T-helper 1 cell treated with Interleukin-12 subunit alpha and Interleukin-12 subunit beta and Interleukin-4 antibody, amounts not matched to agents 30 ng/mL and 1 ng/mL, for 36 hours (primary cell): ENCODE results near the gene MAIP1. TPM values are rescaled to one million over a fixed set of nuclear protein-coding genes. Genes with fewer than 3 reads are reported as not detected.

ENCODE experiments used
- intact Hi-C: fragments of 100-400 bp; cut with micrococcal nuclease; formaldehyde crosslinking; loops from one replicate; pipeline ENCODE4 v1.15.1; 2024
- total RNA-seq: library from RNA; stranded (reverse); gene quantifications from 2 replicates; pipeline ENCODE4 v1.2.3, GENCODE V29; 2022

The MAIP1 gene
- total RNA-seq, 1 donor from 2014 or later: 19.6 TPM

- intact Hi-C loops: loop anchor here (1.0 kb wide), 2 partner anchors 486 to 496 kb away; no protein-coding TSS in a partner anchor
Measured at GRCh38 chr2:199985625-199986207, 30.3 kb downstream of the MAIP1 start.

GRCh38 chr2:199987586-199987985, 32.2 kb downstream of the MAIP1 start:
- intact Hi-C loops: no loop called here

GRCh38 chr2:199988151-199988550, 32.8 kb downstream of the MAIP1 start:
- intact Hi-C loops: no loop called here

- intact Hi-C loops: no loop called here
Measured at GRCh38 chr2:199989822-199990221, 34.4 kb downstream of the MAIP1 start.

- intact Hi-C loops: no loop called here
Measured at GRCh38 chr2:199991691-199992090, 36.3 kb downstream of the MAIP1 start.

GRCh38 chr2:199992296-199992695, 36.9 kb downstream of the MAIP1 start:
- intact Hi-C loops: no loop called here

- intact Hi-C loops: no loop called here
Measured at GRCh38 chr2:199994371-199994770, 39.0 kb downstream of the MAIP1 start.

- intact Hi-C loops: no loop called here
Measured at GRCh38 chr2:199994896-199995295, 39.5 kb downstream of the MAIP1 start.

- intact Hi-C loops: no loop called here
Measured at GRCh38 chr2:199997296-199997695, 41.9 kb downstream of the MAIP1 start.

- intact Hi-C loops: no loop called here
Measured at GRCh38 chr2:199999166-199999565, 43.8 kb downstream of the MAIP1 start.

GRCh38 chr2:200000444-200001163, 45.2 kb downstream of the MAIP1 start:
- intact Hi-C loops: no loop called here

- intact Hi-C loops: no loop called here
Measured at GRCh38 chr2:200003444-200003843, 48.1 kb downstream of the MAIP1 start.

- intact Hi-C loops: no loop called here
Measured at GRCh38 chr2:200005675-200006074, 50.3 kb downstream of the MAIP1 start.

- intact Hi-C loops: no loop called here
Measured at GRCh38 chr2:200007306-200007705, 51.9 kb downstream of the MAIP1 start.

- intact Hi-C loops: no loop called here
Measured at GRCh38 chr2:200012401-200012800, 57.0 kb downstream of the MAIP1 start.

Other genes with a start within 250 kb of the MAIP1 start
- 0.71 and 1.0 TPM in 2 replicates for gene FTCDNL1, start 104.4 kb upstream of the MAIP1 start, total RNA-seq
- gene C2orf69, start 44.3 kb upstream of the MAIP1 start, total RNA-seq: 15.9 and 16.4 TPM in 2 replicates
- gene TYW5, start 91 bp upstream of the MAIP1 start, total RNA-seq: 11.6 and 13.4 TPM in 2 replicates